ENCODE data around the gene MRPL46. TPM values are rescaled to one million over a fixed set of nuclear protein-coding genes. Genes with fewer than 3 reads are reported as not detected.

MRPL46 gene
- 12.0 and 15.5 TPM in 2 replicates for total RNA-seq

DNA sequence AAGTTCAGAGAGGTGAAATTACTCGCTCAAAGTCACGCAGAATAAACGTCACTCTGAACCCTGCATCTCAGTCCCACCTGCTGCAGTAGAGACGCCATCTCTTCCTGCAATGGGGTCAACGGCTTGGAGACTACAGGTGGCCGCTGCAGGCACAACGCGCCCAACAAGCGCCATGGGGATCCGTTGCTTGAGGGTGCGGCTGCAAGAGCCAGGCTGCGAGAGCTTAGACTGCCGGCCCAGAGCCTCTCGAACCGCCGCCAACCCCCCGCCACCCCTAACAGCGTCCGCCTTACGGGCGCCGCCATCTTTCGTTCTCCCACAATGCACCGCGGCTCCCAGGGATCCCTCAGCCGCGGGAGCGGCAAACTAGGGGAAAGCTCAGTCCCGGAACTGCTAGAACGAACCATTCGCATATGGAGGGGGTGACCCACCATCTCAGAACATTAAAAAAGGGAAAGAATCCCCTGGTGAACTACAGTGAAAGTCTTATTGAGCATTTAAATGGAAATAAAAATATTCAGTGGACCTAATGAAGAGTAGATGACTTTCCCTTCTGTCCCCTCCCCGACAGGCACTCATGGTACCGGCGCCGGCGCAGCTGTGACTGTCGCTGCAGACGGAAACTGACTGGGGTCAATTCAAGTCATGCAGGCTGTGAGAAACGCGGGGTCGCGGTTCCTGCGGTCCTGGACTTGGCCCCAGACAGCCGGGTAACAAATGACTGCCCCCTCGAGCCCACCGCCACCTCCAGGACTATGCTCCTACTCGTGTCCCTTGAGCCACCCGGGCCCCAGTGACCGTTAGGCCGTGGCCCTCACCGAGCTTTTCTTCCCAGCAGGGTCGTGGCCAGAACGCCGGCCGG, at the start of gene MRPL46, which contains the start of gene MRPS11:
Gene MRPL46 (minus strand): TSS at position 316 of the 862 bp plus-strand sequence. CDS start 11 bp downstream, at position 305.
Gene MRPS11 (plus strand): TSS at position 636 of the 862 bp plus-strand sequence. CDS start 10 bp downstream, at position 646.
- DNase-seq (ENCODE audit: low read depth in 2 of 2) = peak; percentile 88 to 91

DNA sequence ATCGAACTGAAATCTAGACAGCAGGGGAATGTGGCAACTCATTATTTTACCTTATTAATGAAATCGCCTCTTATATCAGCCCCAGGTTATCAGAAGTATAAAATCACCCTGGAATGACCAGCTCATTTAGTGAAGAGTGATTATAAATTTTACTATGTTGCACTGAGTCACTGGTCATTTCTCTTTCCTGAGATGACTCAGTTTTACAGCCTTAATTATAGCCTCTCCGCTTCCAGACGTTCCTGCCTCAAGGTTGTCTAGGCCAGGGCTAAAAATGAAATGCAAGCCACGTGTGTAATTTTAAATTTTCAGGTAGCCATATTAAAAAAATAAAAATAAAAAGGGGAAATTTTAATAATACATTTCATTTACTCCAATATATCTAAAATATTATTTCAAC, 46.0 kb upstream of the MRPL46 start:
- DNase-seq (ENCODE audit: low read depth in 2 of 2) = peak in 1 of 2 donors; percentile 67

DNA sequence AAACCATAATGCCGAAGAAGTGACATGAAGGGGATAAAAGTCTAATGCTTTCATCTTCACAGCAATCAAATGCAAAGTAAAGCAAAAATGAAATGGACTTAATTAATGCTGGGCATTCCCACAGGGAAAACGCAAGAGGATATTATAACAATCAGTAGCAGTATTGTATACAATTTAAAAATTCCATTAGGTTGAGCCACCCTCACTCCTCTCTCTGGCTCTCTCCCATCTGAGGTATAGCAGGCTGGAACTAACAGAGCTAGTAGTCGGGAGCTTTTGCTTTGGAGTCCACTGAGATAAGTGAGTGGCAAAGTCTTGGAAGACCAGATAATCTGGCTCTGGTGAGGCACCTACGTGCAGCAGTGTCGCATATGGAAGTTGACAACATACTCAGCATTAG, 45.4 kb upstream of the MRPL46 start:
- DNase-seq (ENCODE audit: low read depth in 2 of 2) = no peak

DNA sequence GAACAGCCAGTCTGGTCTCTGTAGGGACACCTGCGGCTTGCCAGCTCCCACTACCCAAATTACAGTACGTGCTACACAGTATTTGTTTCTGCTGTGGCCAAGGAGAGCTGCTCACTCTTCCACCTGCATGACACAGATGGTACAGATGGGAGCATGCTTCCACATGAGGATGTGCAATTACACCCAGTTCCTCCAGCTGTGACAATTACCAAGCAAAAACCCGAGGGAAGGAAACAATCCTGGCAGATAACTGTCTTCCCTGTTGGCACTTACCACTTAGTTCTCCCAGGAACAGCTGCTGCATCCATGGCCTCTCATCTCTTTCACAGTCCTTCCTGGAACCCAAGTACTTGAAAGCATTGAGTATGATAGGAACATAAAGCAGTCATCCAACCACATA, 44.9 kb upstream of the MRPL46 start:
- DNase-seq (ENCODE audit: low read depth in 2 of 2) = no peak

DNA sequence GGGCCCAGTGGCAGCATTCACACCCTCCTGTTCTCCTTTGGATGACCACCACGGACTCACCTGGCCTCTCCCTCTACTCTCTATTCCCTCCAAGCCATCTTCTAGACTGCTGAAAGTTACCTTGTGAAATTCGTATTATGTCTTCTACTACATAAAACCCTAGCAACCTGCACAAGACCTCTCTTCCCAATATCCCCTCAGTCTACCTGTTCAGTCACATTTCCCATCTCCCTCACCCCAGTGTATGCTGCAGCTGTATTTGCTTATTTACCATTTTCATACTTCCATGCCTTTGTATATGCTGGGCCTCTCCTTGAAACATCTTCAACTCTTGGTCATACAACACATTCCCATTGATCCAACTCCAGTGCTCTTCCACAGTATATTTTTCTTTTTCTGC, 44.0 kb upstream of the MRPL46 start:
- DNase-seq (ENCODE audit: low read depth in 2 of 2) = no peak

DNA sequence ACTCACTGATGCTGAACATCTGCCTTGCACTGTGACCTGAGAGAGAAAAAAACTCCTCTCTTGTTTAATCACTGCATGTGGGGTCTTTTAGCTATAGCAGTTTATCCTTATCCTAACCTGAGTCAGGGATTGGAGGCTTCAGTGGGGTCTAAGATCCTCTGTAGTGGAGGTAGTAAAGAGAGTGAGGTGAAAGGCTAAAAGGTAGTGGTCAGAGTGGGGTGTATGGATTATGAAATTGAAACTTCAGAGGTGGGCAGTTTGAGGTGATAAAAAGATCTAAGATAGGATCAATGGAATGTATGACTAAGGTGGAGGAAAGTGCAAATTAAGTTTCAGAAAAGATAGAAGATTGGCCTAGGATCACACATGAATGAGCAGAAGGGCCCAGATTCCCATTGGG, 42.8 kb upstream of the MRPL46 start:
- no peak for DNase-seq (ENCODE audit: low read depth in 2 of 2)

DNA sequence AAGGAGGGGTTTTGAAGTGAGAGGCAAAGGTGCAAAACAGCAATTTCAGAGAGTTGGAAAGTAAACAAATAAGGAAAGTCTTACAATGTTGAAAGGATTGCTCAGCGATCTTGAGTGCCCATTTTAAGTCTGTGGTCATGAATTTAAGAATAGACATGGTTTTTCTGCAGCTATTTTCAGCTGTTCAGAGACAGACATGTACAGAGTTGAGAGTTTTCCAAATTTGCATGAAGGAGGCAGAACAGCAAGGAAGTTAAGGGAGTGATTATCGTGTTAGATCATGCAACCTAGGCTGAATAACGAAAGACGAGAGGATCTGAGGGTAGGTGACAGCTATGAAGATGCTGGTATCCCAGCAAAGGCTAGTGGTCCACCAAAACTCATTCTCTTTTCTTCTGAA, 42.1 kb upstream of the MRPL46 start:
- no peak for DNase-seq (ENCODE audit: low read depth in 2 of 2)

DNA sequence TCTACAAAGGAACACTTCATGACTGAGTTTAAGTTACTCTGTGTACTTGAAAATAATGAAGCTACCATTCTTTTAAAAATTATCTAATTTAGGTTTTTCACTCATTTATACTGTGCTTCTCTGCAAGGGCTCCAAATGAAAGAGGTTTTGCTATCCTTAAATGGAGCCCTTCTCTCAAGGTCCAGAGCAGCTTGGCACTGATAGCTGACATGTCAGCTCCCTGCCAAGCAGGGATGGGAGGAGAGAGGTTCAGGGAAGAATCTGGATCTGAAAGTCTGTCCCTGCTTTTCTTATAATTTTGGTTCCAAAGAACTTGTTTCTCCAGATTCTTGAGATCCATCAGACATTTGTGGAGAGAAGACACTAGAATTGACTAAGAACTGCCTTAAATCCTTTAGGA, 39.4 kb upstream of the MRPL46 start:
- DNase-seq (ENCODE audit: low read depth in 2 of 2) = no peak

DNA sequence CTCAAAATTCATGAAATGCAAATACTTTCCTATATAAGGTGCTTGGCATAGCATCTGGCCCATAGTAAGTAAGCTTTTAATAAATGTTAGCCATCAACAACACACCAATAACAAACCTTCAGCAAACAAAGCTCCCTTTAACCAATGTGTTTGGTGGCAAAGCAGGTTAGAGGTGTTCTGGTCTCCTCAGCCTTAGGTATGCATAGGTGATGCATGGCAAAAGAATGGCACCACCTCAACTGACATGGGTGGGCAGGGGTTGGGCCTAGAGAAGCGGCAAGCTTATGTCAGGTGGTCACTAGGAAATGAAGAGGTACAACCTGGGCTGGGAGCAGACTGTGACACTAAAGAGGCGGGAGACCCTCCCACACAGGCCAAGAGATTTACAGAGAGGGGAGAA, 38.5 kb upstream of the MRPL46 start:
- DNase-seq (ENCODE audit: low read depth in 2 of 2) = no peak

DNA sequence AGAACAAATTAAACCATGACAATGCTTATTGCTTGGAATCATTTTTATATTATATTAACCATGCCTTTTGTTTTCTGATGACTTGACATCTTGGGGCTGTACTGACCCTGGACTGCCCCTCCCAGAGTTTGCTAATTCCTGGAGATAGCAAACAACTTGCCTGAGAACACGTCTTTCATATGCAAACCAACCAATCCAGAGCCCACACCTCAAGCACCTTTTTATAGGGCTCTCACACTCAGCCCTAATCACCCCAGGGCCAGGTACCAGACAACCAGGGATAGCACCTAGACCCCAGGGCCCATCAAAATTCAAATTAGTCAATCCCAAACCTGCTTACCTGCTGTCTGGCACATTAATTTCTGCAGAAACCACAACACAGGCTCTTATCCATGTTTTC, 37.3 kb upstream of the MRPL46 start:
- DNase-seq (ENCODE audit: low read depth in 2 of 2) = no peak

DNA sequence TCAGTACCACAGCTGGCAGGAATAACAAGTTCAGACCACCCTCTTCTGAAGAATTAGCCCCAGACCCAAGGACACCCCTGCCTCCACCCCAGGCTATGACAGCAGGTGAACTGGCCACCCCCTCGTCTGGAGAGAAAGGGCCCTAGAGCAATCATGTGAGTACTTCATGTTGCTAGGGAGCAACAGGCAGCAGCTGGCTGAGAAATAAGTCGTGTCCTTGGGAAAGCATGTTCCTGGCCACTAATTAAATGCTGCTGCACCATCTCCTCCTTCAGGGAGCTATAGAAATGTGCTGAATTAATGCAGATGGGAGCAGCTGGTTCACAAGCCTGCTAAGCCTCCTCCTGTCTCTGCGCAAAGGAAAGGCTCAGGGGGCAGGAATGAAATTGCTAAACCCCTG, 31.8 kb upstream of the MRPL46 start:
- no peak for DNase-seq (ENCODE audit: low read depth in 2 of 2)

DNA sequence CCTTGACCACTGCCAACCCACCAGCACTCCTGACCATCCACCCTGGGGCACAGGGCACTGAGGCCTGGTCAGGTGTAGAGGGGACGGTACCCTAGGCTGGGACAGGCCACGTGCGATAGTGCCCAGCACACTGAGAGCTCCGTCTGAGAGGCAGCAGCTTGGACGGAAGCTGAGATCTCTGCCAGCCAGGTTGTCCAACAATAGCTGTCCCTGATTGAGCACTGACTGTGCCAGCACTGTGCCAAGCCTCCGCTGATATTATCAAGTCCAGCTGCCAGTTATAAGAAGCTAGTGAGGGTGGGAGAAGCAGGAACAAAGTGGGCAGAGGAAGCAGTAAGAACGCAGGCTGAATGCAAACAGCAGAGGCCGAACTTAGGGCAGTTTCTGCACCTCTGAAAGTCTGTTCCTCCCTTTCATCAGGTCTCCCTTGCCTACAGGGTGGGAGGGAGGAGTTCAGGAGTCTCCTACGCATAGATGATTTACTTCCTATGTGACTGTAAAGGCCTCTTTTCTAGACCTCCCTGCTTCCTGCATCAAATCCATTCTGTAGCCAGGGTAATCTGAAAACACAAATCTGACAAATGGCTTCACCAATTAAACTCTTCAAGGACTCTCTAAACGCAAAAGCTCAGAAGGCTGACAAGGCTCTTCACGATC, 30.0 kb upstream of the MRPL46 start:
- DNase-seq (ENCODE audit: low read depth in 2 of 2) = no peak

DNA sequence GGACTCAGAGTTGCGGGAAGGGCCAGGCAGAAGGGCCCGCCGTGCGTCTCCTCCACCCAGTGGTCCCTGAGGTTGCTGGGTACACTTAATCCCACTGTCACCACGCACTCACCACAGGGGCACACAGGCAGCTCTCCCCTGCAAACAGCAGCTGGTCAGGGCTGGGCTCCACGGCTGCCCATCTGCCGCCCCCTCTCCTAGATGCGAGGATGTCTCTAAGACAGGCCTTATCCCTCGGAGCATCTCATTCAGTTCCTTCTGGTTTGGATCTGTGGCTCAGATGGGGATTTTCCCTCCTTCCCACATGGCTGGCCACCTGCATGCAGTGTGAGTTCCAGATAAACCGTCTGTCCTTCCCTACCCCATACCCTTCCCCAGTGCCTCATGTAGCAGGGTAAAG, 26.7 kb upstream of the MRPL46 start:
- DNase-seq (ENCODE audit: low read depth in 2 of 2) = no peak

DNA sequence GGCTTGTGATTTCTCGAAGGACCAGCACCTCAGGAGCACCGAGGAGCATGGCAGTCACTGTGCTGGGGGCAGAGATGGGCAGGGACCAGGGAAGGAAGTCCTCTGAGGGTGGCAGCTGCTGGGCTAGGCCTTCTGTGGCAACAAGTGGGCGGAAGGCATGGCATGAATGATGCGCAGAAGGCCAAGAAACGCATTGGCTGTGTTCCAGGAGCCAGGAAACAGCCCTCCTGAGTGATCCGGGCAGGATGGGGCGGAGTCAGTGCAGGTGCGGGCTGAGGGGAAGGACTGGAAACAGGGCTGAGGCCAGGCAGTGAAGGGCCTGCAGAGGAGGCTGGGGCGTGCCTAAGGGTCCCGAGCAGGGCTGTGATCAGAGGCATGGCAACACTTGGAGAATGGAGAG, 24.0 kb upstream of the MRPL46 start:
- DNase-seq (ENCODE audit: low read depth in 2 of 2) = no peak

DNA sequence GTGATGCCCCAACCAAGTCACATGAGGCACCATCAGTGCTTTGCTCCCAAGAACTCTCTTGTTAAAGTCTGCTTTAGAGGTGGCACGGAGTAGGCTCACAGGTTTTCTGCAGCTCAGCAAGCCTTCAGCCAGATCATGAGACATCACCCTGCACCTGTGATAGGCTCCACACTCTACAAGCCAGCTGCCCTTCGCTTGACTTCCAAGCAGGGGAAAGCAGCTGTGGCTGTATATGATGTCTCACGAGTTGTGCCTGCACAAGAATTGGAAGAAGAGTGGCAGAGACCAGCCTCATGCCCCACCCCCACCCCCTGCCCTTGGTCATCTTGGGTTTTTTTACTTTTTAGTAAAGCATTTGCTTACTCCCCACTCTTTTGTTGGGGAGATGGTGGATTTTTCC, 22.8 kb upstream of the MRPL46 start:
- DNase-seq (ENCODE audit: low read depth in 2 of 2) = no peak

DNA sequence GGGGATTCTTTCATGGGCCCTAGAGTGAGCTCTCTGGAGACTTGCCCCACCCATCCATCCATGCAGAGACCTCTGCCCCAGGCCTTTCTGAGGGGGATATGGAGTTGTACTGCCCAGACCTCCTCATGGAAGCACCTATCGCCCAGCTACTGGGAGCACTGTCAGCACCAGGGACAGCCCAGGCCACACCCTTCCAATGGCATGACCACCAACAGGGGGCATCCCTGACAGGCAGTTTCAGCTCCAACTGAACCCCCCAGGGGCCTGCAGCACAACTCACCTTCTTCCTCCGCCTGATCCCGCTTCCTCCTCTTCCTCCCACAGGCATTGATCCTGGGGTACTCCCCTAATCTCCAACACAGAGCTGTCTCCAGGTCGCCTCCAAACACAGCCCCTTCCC, 22.1 kb upstream of the MRPL46 start:
- no peak for DNase-seq (ENCODE audit: low read depth in 2 of 2)

DNA sequence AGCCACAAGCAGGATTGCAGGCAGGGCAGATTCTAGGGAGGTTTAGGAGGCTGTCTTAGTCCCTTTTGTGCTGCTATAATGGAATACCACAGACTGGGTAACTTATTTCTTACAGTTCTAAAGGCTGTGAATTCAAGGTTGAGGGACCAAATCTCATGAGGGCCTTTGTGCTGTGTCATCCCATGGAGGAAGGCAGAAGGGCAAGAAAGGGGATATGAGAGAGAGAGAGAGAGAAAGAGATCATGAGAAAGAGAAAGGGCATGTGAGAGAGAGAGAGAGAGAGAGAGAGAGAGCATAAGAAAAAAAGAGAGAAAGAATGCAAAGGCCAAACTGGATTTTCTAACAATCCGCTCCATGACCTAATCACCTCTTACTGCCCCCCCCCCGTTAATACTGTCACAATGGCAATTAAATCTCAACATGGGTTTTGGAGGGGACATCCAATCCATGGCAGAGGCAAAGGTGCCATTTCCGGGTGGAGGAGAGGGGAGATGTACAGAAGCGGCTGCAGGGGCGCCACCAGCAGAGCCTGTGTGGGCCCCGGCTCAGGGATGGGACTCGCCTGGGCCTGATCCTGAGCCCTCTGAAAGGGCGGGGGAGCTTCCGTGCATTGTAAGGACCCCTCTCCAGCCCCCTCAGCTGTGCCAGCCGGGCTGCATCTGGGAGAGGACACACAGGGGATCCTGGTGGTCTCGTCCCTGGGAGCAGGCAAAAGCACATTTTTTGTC, 20.8 kb upstream of the MRPL46 start:
- DNase-seq (ENCODE audit: low read depth in 2 of 2) = no peak

DNA sequence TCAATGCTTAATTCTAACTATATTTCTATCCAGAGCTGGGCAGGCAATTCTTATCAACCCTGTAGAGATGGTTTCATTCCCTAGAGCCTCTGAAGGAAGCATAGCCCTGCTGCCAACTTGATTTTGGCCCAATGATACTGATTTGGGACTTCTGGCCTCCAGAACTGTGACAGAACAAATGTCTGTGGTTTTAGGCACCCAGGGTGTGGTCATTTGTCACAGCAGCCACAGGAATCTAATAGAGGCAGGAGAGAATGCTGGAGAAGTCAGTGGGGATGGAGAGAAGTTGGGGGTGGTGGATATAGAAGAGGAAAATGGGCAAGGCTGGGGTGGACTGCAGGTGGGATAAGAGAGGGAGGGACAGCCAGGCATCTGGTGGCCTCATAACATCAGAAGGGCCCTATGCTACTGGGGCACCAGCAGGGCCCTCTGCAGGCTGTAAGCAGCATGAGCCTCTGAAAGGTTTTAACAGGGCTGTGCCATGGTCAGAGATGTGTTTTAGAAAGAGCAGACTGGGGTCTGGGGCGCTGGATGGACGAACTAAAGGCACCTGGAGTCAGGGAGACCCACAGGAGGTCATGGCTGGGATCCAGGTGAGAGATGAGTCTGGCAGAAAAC, 20.1 kb upstream of the MRPL46 start:
- DNase-seq (ENCODE audit: low read depth in 2 of 2) = no peak

DNA sequence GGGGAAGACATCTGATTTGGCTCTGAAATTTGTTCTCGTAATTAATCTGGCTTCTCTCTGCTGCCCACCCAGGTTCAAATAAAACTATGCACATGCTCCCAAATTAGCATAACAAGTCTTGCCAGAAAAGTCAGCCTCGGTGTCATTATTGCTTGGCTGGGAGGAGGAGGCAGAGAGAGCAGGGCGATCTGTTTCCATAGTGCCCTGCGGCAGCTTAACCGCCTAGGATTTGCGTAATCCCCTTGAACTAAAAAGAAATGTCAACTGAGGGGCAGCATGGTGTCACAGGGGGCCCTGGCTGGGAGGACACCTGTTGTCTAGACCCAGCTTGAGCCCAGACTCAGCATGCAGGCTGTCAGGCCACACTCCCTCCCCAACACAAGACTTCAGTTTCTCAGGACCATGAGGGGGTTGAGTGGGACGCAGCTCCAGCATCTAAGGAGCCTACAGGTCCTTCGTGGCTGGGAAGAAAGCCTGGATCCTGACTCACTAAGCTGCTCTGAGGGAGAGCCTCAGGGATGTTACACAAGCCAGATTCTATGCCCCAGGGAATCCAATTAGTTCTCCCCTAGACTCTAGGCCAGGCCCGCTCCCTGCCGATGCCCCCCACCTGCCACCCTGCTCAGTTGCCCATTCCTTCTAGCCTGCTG, 17.6 kb upstream of the MRPL46 start:
- no peak for DNase-seq (ENCODE audit: low read depth in 2 of 2)

DNA sequence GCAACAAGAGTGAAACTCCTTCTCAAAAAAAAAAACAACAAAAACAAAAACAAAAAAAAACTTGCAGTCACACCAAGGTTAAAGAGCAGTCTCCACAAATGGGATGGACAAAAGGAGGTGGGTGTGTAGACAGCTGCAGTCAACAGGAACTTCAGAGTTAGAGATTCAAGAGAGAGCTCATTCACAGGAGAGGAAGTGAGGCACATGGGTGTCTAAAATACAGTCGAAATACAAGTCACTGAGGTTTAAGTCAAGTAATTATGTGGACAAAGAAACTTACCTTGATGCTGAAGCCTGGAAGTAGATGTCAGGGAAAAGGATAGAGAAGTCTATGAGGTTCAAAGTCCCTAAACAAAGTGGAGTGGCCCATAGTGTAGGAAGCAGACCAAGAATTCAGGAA, 15.1 kb upstream of the MRPL46 start:
- DNase-seq (ENCODE audit: low read depth in 2 of 2) = no peak

DNA sequence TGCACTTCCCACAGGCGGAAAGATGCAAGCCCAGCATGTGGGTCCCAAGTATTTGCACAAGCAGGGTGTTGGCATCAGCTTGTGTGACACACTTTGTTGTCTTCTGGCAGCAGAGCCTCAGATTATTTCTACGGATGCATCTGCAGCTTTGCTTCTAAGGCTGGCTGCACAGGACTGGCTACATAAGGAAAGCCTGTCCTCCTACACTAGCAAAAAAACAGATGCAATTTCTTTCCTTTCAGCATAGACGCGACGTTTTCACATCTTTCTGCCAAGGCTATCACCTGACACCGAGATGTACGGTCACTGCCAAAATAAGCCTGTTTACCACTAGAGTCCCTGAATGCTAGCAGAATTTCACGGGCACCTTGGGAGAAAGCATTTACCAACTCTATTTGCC, 13.8 kb upstream of the MRPL46 start:
- DNase-seq (ENCODE audit: low read depth in 2 of 2) = no peak

Data from lung microvascular endothelial cell (primary cell).